HepG2 (cell line): ENCODE data around the gene PGS1. TPM values are rescaled to one million over a fixed set of nuclear protein-coding genes. Genes with fewer than 3 reads are reported as not detected.
A peak's percentile ranks its signal among the peaks of the same experiment; 100 is the strongest.

Experiments used
- ATF4 ChIP-seq, 2 experiments: fragments of 450-650 bp in 1 of 2; sonication (generic) in 1 of 2; formaldehyde crosslinking; IDR thresholded peaks; 2 replicates each; pipeline versions ENCODE4 v1.5.0 to v1.8.0; 2020 to 2022; ENCODE audit warnings: mild to moderate bottlenecking in 1 of 2, missing genetic modification reagents in 1 of 2
- CREM ChIP-seq, 2 experiments: sonication (generic) in 1 of 2; formaldehyde crosslinking in 1 of 2; IDR thresholded peaks; 2 replicates each; pipeline versions ENCODE4 v1.4.0 to v1.6.1; 2016 to 2020; ENCODE audit warnings: antibody characterized with exemption in 1 of 2, mild to moderate bottlenecking in 1 of 2, missing genetic modification reagents in 1 of 2
- KIAA2018 ChIP-seq: sonication (generic); formaldehyde crosslinking; IDR thresholded peaks from 2 replicates; pipeline ENCODE4 v1.5.0; 2020; ENCODE audit warnings: mild to moderate bottlenecking, missing genetic modification reagents, borderline replicate concordance
- KLF12 ChIP-seq: sonication (generic); formaldehyde crosslinking; IDR thresholded peaks from 2 replicates; pipeline ENCODE4 v1.4.0; 2020; ENCODE audit warnings: missing genetic modification reagents, borderline replicate concordance
- ONECUT2 ChIP-seq: sonication (generic); formaldehyde crosslinking; IDR thresholded peaks from 2 replicates; pipeline ENCODE4 v1.4.0; 2020; ENCODE audit warnings: missing genetic modification reagents
- RARG ChIP-seq: sonication (generic); formaldehyde crosslinking; IDR thresholded peaks from 2 replicates; pipeline ENCODE4 v1.4.0; 2020; ENCODE audit warnings: low read depth, mild to moderate bottlenecking, missing genetic modification reagents
- TERF1 ChIP-seq: sonication (generic); formaldehyde crosslinking; IDR thresholded peaks from 2 replicates; pipeline ENCODE4 v1.8.0; 2022; ENCODE audit warnings: mild to moderate bottlenecking, missing genetic modification reagents, moderate library complexity
- ZFYVE20 ChIP-seq: sonication (generic); formaldehyde crosslinking; IDR thresholded peaks from 2 replicates; pipeline ENCODE4 v1.8.0; 2023; ENCODE audit warnings: low read depth, mild to moderate bottlenecking, moderate library complexity, missing genetic modification reagents, borderline replicate concordance
- ZIK1 ChIP-seq: sonication (generic); formaldehyde crosslinking; IDR thresholded peaks from 2 replicates; pipeline ENCODE4 v1.5.0; 2020; ENCODE audit warnings: mild to moderate bottlenecking, low read depth, missing genetic modification reagents, borderline replicate concordance
- ZNF225 ChIP-seq: sonication (generic); formaldehyde crosslinking; IDR thresholded peaks from 2 replicates; pipeline ENCODE4 v1.4.0; 2020; ENCODE audit warnings: mild to moderate bottlenecking, missing genetic modification reagents
- ZNF484 ChIP-seq: sonication (generic); formaldehyde crosslinking; IDR thresholded peaks from 2 replicates; pipeline ENCODE4 v1.5.1; 2020; ENCODE audit warnings: mild to moderate bottlenecking, low read depth, missing genetic modification reagents, borderline replicate concordance
- ZNF567 ChIP-seq: sonication (generic); formaldehyde crosslinking; IDR thresholded peaks from 2 replicates; pipeline ENCODE4 v1.8.1; 2023; ENCODE audit warnings: mild to moderate bottlenecking, missing genetic modification reagents, borderline replicate concordance
- ZNF569 ChIP-seq: sonication (generic); formaldehyde crosslinking; IDR thresholded peaks from 2 replicates; pipeline ENCODE4 v1.5.0; 2020; ENCODE audit warnings: mild to moderate bottlenecking, missing genetic modification reagents, moderate library complexity, borderline replicate concordance
- polyA plus RNA-seq, 8 experiments: library from polyadenylated mRNA; depleted of rRNA in 3 of 8; stranded (reverse) in 7 of 8; unstranded in 1 of 8; fragments of >200 nt; fragmentation: Illumina TruSeq in 4 of 8; extraction: Trizol in 4 of 8; gene quantifications; 2 replicates each; pipeline versions ENCODE4 v1.2.1 to v1.2.3, GENCODE V29; 2011 to 2016; ENCODE audit warnings: low read depth in 4 of 8, missing spikeins in 1 of 8, mixed read lengths in 1 of 8; ENCODE audit not compliant: insufficient read depth in 1 of 8
- total RNA-seq, 5 experiments: library from RNA; depleted of rRNA; stranded (reverse); fragments of >200 nt; fragmentation: Illumina TruSeq; extraction: Trizol; gene quantifications; 2 replicates each; pipeline ENCODE4 v1.2.3, GENCODE V29; 2016; ENCODE audit warnings: low read depth in 1 of 5
- TF ChIP-seq, protein P1 (sequence below): sonication (generic); formaldehyde crosslinking; IDR thresholded peaks from 2 replicates; pipeline ENCODE4; 2020; ENCODE audit warnings: missing genetic modification reagents, mild to moderate bottlenecking, borderline replicate concordance

The PGS1 gene
- total and polyA plus RNA-seq, 2 of the 13 experiments (the other 11 are each of a cell fraction or from before 2014, with no cell fraction given): 25.9 to 31.5 TPM

DNA sequence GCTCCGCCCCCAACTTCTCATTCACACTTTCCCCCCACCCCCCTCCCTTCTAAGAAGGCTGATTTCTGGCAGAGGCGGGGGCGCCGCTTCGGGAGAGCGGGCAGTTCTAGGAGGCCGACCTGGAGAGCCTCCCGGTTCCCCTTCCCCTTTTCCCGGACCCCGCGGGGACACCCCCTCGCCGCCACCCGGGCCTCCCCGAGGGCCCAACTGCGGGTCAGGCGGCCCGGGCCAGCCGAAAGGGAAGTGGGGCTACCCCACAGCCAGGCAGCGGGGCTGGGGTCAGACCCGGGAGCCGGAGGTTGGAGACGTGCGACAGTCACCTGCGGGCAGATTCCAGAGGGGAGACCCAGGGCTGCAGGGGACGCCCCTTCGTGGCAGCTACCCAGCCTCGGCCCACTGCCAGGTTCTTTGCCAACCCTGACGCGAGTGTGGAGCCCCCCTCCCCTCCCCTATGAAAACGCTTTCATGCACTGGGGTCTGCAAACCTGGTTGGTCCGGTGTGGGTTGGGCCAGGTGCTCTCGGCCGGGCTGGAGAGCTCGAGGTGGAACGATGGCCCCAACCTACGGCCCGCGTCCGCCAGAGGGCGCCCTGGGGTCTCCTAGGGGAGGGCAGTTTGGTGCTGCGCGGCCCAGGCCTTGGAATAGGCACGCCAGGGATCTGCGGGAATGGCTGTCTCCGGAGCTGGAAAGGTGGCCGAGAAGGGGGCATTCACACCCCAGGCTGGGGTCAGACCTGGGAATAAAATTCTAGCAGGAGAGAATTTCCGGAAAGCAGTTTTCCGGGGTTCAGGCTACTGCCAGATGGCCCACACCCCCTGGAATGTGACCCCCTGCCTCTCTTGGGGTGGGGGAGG is 17.9 kb upstream of the PGS1 start (continued):
- TF ChIP-seq ZNF484 (CRISPR knock-in tag): no peak
- TF ChIP-seq ZNF225 (CRISPR knock-in tag): no peak
- TF ChIP-seq ZIK1: no peak
- no peak for TF ChIP-seq ZNF567 (CRISPR knock-in tag)
- no peak for TF ChIP-seq ZNF569
- TF ChIP-seq KLF12 (CRISPR knock-in tag): no peak; the same call in 1 of the 2 replicates
- no peak for TF ChIP-seq ZFYVE20 (CRISPR knock-in tag)
- TF ChIP-seq KIAA2018 (CRISPR knock-in tag): no peak
- TF ChIP-seq, protein P1, sequence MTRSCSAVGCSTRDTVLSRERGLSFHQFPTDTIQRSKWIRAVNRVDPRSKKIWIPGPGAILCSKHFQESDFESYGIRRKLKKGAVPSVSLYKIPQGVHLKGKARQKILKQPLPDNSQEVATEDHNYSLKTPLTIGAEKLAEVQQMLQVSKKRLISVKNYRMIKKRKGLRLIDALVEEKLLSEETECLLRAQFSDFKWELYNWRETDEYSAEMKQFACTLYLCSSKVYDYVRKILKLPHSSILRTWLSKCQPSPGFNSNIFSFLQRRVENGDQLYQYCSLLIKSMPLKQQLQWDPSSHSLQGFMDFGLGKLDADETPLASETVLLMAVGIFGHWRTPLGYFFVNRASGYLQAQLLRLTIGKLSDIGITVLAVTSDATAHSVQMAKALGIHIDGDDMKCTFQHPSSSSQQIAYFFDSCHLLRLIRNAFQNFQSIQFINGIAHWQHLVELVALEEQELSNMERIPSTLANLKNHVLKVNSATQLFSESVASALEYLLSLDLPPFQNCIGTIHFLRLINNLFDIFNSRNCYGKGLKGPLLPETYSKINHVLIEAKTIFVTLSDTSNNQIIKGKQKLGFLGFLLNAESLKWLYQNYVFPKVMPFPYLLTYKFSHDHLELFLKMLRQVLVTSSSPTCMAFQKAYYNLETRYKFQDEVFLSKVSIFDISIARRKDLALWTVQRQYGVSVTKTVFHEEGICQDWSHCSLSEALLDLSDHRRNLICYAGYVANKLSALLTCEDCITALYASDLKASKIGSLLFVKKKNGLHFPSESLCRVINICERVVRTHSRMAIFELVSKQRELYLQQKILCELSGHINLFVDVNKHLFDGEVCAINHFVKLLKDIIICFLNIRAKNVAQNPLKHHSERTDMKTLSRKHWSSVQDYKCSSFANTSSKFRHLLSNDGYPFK (CRISPR knock-in tag): 0 out of 2 replicates have a peak, but pooled peaks have one; percentile 18
- TF ChIP-seq ATF4 (CRISPR knock-in tag; IDR thresholded peaks at IDR 0.05): no peak
- no peak for TF ChIP-seq ONECUT2
- no peak for TF ChIP-seq CREM (IDR thresholded peaks at IDR 0.05)
- TF ChIP-seq CREM (CRISPR knock-in tag; IDR thresholded peaks at IDR 0.05): no peak
- TF ChIP-seq RARG (CRISPR knock-in tag): no peak
- TF ChIP-seq TERF1 (CRISPR knock-in tag): no peak
